ENCODE data around the gene DOCK1.

DNA sequence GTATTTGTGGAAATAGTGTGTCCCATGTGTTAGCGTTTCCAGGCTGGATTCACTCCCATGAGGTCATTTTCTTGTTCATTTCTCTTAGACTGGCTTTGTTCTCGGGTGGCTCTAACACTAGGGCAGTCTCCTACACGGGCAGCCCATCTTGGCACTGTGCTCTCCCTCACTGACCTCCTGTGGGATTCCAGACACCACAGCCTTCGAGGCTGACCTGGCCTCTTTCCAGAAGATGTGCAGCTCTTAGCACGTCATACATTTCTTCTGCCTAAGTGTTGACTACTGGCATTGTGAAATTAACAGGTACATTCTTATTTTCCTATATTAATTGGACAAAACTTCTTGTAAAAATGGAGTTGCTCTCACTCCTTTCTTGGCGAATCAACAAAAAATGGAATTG lies 218.4 kb downstream of the DOCK1 start:
- TF ChIP-seq, protein P1, sequence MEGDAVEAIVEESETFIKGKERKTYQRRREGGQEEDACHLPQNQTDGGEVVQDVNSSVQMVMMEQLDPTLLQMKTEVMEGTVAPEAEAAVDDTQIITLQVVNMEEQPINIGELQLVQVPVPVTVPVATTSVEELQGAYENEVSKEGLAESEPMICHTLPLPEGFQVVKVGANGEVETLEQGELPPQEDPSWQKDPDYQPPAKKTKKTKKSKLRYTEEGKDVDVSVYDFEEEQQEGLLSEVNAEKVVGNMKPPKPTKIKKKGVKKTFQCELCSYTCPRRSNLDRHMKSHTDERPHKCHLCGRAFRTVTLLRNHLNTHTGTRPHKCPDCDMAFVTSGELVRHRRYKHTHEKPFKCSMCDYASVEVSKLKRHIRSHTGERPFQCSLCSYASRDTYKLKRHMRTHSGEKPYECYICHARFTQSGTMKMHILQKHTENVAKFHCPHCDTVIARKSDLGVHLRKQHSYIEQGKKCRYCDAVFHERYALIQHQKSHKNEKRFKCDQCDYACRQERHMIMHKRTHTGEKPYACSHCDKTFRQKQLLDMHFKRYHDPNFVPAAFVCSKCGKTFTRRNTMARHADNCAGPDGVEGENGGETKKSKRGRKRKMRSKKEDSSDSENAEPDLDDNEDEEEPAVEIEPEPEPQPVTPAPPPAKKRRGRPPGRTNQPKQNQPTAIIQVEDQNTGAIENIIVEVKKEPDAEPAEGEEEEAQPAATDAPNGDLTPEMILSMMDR (IDR thresholded peaks at IDR 0.05) = no peak
- TF ChIP-seq POLR2A (IDR thresholded peaks at IDR 0.05) = no peak
